Measurements from ENCODE around the gene POLG.
"Not testable (repeated sequence)": the region's sequence is repeated elsewhere in the genome, so short reads cannot be mapped to it uniquely, and the experiment has no call there.

Gene POLG

GRCh38 chr15:89291934-89292438 is 42.6 kb downstream of the POLG start:
- H3K4me3 ChIP-seq (replicated peaks; ENCODE audit: low read depth, low read length): no peak overlapping the region
- DNase-seq (ENCODE audit: extremely low read depth, low read depth): no peak
- TF ChIP-seq CTCF (IDR thresholded peaks at IDR 0.05; ENCODE audit: low read depth, low read length, missing control alignments): no peak

- H3K4me3 ChIP-seq (replicated peaks; ENCODE audit: low read depth, low read length): no peak overlapping the region
- no peak for TF ChIP-seq CTCF (IDR thresholded peaks at IDR 0.05; ENCODE audit: low read depth, low read length, missing control alignments)
- no peak for DNase-seq (ENCODE audit: extremely low read depth, low read depth)
These were observed 51.4 kb downstream of the POLG start for GRCh38 chr15:89283201-89283600.

GRCh38 chr15:89282631-89283030 is 52.0 kb downstream of the POLG start:
- no peak overlapping the region for H3K4me3 ChIP-seq (replicated peaks; ENCODE audit: low read depth, low read length)
- TF ChIP-seq CTCF (IDR thresholded peaks at IDR 0.05; ENCODE audit: low read depth, low read length, missing control alignments): no peak
- DNase-seq (ENCODE audit: extremely low read depth, low read depth): no peak

GRCh38 chr15:89278307-89278706 is 56.3 kb downstream of the POLG start:
- TF ChIP-seq CTCF (IDR thresholded peaks at IDR 0.05; ENCODE audit: low read depth, low read length, missing control alignments): no peak
- H3K4me3 ChIP-seq (replicated peaks; ENCODE audit: low read depth, low read length): no peak overlapping the region
- DNase-seq (ENCODE audit: extremely low read depth, low read depth): no peak

GRCh38 chr15:89277281-89277680 is 57.3 kb downstream of the POLG start:
- not testable (repeated sequence) for DNase-seq (ENCODE audit: extremely low read depth, low read depth)

More at GRCh38 chr15:89277281-89277680, 57.3 kb downstream of the POLG start:
- H3K4me3 ChIP-seq (replicated peaks; ENCODE audit: low read depth, low read length): not testable (repeated sequence)
